ENCODE data around the gene GRIN2A. TPM values are rescaled to one million over a fixed set of nuclear protein-coding genes. Genes with fewer than 3 reads are reported as not detected.

The GRIN2A gene
- total RNA-seq, 1 experiment from 2014 or later: not detected

DNA sequence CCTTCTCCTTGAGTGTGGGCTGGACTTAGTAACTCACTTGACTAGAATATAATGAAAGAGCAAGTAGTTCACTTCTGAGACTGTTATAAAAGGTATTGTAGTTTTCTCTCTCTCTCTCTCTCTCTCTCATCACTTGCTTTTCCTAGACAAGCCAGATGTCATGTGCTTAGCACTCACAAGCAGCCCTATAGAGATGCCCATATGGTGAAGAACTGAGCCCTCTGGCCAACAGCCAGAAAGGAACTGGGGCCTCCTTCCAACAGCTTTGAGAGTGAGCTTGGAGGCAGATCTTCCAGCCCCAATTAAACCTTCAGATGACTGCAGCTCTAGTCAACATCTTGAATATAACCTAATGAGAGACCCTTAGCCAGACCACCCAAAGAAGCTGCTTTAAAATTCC, 440.5 kb downstream of the GRIN2A start:
- no peak overlapping the region for H3K4me2 ChIP-seq (ENCODE audit: low read depth, low read length, poor library complexity, severe bottlenecking)
- H4K20me1 ChIP-seq (ENCODE audit: insufficient read depth, low read depth, low read length): no peaks in the 10 kb centered on the region
- H3K4me3 ChIP-seq (ENCODE audit: low read length): no peak overlapping the region
- no peak overlapping the region for H3K27ac ChIP-seq (ENCODE audit: low read length)
- no peaks in the 10 kb centered on the region for H3K36me3 ChIP-seq (ENCODE audit: insufficient read depth, low read length)
- no peaks in the 10 kb centered on the region; the same call in 1 of the 2 replicates for H3K27me3 ChIP-seq (ENCODE audit: low read length)
- no peak for DNase-seq
- no peaks in the 10 kb centered on the region for H3K9me3 ChIP-seq (ENCODE audit: low read length)
- H3K79me2 ChIP-seq (ENCODE audit: low read length): no peaks in the 10 kb centered on the region
- H3K9me2 ChIP-seq (replicated peaks; ENCODE audit: insufficient read depth, low read length): no peaks in the 10 kb centered on the region
- no peaks in the 10 kb centered on the region for H3K4me1 ChIP-seq (ENCODE audit: low read length)
- no peak overlapping the region for H3K9ac ChIP-seq (ENCODE audit: low read length)
- no peak overlapping the region for H2AFZ ChIP-seq (ENCODE audit: low read length)

- DNase-seq: no peak
- Histone ChIP-seq H3K79me2 (ENCODE audit: low read length) (no peaks in the 10 kb centered on the region), H3K4me1 (ENCODE audit: low read length) (no peaks in the 10 kb centered on the region), H3K27ac (ENCODE audit: low read length) (no peak overlapping the region), H3K4me2 (ENCODE audit: low read depth, low read length, poor library complexity, severe bottlenecking) (no peak overlapping the region), H3K4me3 (ENCODE audit: low read length) (no peak overlapping the region), H2AFZ (ENCODE audit: low read length) (no peak overlapping the region), H3K36me3 (ENCODE audit: insufficient read depth, low read length) (no peaks in the 10 kb centered on the region), H4K20me1 (ENCODE audit: insufficient read depth, low read depth, low read length) (no peaks in the 10 kb centered on the region), H3K9ac (ENCODE audit: low read length) (no peak overlapping the region), H3K27me3 (ENCODE audit: low read length) (no peaks in the 10 kb centered on the region; the same call in 1 of the 2 replicates), H3K9me3 (ENCODE audit: low read length) (no peaks in the 10 kb centered on the region), H3K9me2 (replicated peaks; ENCODE audit: insufficient read depth, low read length) (no peaks in the 10 kb centered on the region)
Observed at GRCh38 chr16:9739301-9739700, 442.9 kb downstream of the GRIN2A start.

DNA sequence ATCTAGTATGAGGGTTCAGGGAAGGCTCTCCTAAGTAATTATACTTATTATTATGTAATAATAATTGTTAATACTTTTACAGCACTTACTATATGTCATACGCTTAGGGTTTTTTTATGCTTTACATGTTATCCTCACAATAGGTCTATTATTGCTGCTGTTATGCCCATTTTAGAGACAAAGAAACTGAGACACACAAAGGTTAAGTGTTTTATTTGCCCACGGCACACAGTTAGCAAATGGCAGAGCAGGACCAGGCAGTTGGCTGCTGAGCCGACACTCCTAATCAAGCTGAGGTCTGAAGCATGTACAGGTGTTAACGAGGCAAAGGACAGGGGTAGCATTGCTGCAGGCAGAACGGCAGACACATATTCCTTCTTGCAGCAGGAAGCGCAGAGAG, 443.5 kb downstream of the GRIN2A start:
- H3K4me1 ChIP-seq (ENCODE audit: low read length): no peaks in the 10 kb centered on the region
- H3K9me2 ChIP-seq (replicated peaks; ENCODE audit: insufficient read depth, low read length): no peaks in the 10 kb centered on the region
- no peak overlapping the region for H3K9ac ChIP-seq (ENCODE audit: low read length)
- no peaks in the 10 kb centered on the region for H3K36me3 ChIP-seq (ENCODE audit: insufficient read depth, low read length)
- H3K27ac ChIP-seq (ENCODE audit: low read length): no peak overlapping the region
- H2AFZ ChIP-seq (ENCODE audit: low read length): no peak overlapping the region
- no peak overlapping the region for H3K4me2 ChIP-seq (ENCODE audit: low read depth, low read length, poor library complexity, severe bottlenecking)
- no peak for DNase-seq
- H3K9me3 ChIP-seq (ENCODE audit: low read length): no peaks in the 10 kb centered on the region
- no peaks in the 10 kb centered on the region for H3K79me2 ChIP-seq (ENCODE audit: low read length)
- no peak overlapping the region for H3K4me3 ChIP-seq (ENCODE audit: low read length)
- no peaks in the 10 kb centered on the region for H4K20me1 ChIP-seq (ENCODE audit: insufficient read depth, low read depth, low read length)
- H3K27me3 ChIP-seq (ENCODE audit: low read length): no peaks in the 10 kb centered on the region; the same call in 1 of the 2 replicates

GRCh38 chr16:9736547-9736946, 445.7 kb downstream of the GRIN2A start:
- Histone ChIP-seq H3K9ac (ENCODE audit: low read length) (no peak overlapping the region), H3K4me3 (ENCODE audit: low read length) (no peak overlapping the region), H3K36me3 (ENCODE audit: insufficient read depth, low read length) (no peaks in the 10 kb centered on the region), H3K9me2 (replicated peaks; ENCODE audit: insufficient read depth, low read length) (no peaks in the 10 kb centered on the region), H3K27me3 (ENCODE audit: low read length) (no peaks in the 10 kb centered on the region), H3K4me2 (ENCODE audit: low read depth, low read length, poor library complexity, severe bottlenecking) (no peak overlapping the region), H3K9me3 (ENCODE audit: low read length) (no peaks in the 10 kb centered on the region), H3K27ac (ENCODE audit: low read length) (no peak overlapping the region), H4K20me1 (ENCODE audit: insufficient read depth, low read depth, low read length) (no peaks in the 10 kb centered on the region), H3K4me1 (ENCODE audit: low read length) (no peaks in the 10 kb centered on the region), H2AFZ (ENCODE audit: low read length) (no peak overlapping the region), H3K79me2 (ENCODE audit: low read length) (no peaks in the 10 kb centered on the region)
- DNase-seq: no peak

DNA sequence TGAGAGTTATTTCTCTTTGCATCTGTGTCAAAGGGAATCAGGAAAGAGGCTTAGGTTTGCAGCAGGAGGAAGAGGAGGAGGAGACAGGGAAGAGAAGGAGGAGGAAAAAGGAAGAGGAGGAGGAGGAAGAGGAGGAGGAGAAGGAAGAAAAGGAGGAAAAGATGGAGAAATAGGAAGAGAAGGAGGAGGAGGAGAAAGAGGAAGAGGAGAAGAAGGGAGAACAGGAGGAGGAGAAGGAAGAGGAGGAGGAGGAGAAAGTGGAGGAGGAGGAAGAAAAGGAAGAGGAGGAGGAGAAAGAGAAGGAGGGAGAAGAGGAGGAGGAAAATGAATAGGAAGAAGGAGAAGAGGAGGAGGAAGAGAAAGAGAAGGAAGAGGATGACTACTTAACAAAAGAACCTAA, 459.1 kb downstream of the GRIN2A start:
- H2AFZ ChIP-seq (ENCODE audit: low read length): no peak overlapping the region

DNA sequence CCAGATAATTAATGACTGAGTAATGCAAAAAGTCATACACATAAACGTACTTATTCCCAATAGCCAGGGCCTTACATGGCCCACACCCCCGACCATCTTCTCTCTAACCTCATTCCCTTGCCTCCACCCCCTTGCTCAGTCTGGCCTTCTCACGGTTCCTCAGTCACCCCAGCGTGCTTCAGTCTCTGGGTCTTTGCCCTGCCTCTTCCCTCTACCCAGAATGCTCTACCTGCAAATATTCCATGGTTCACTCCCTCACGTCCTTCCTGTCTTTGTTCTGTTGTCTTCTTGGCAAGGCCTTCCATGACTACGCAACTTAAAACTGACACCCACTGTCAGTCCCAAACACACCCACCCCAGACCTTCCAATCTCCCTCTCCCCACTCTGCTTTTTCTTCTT, 468.3 kb downstream of the GRIN2A start:
- H3K9me3 ChIP-seq (ENCODE audit: low read length): no peaks in the 10 kb centered on the region
- no peak overlapping the region for H3K9ac ChIP-seq (ENCODE audit: low read length)
- no peak overlapping the region for H3K27ac ChIP-seq (ENCODE audit: low read length)
- H3K79me2 ChIP-seq (ENCODE audit: low read length): no peaks in the 10 kb centered on the region
- H4K20me1 ChIP-seq (ENCODE audit: insufficient read depth, low read depth, low read length): no peaks in the 10 kb centered on the region
- H3K4me1 ChIP-seq (ENCODE audit: low read length): no peaks in the 10 kb centered on the region
- no peak for DNase-seq
- no peaks in the 10 kb centered on the region; the same call in 1 of the 2 replicates for H3K9me2 ChIP-seq (replicated peaks; ENCODE audit: insufficient read depth, low read length)
- H3K4me2 ChIP-seq (ENCODE audit: low read depth, low read length, poor library complexity, severe bottlenecking): no peak overlapping the region
- no peaks in the 10 kb centered on the region for H3K27me3 ChIP-seq (ENCODE audit: low read length)
- H3K36me3 ChIP-seq (ENCODE audit: insufficient read depth, low read length): no peaks in the 10 kb centered on the region
- H3K4me3 ChIP-seq (ENCODE audit: low read length): no peak overlapping the region
- H2AFZ ChIP-seq (ENCODE audit: low read length): no peak overlapping the region

More for the DNA sequence above, 459.1 kb downstream of the GRIN2A start:
- Histone ChIP-seq H3K4me3 (ENCODE audit: low read length) (no peak overlapping the region), H3K9me2 (replicated peaks; ENCODE audit: insufficient read depth, low read length) (no peaks in the 10 kb centered on the region; the same call in 1 of the 2 replicates), H3K27me3 (ENCODE audit: low read length) (no peaks in the 10 kb centered on the region), H3K9ac (ENCODE audit: low read length) (no peak overlapping the region), H3K36me3 (ENCODE audit: insufficient read depth, low read length) (no peaks in the 10 kb centered on the region), H3K9me3 (ENCODE audit: low read length) (no peaks in the 10 kb centered on the region), H3K4me1 (ENCODE audit: low read length) (no peaks in the 10 kb centered on the region), H4K20me1 (ENCODE audit: insufficient read depth, low read depth, low read length) (no peaks in the 10 kb centered on the region), H3K4me2 (ENCODE audit: low read depth, low read length, poor library complexity, severe bottlenecking) (no peak overlapping the region), H3K27ac (ENCODE audit: low read length) (no peak overlapping the region), H3K79me2 (ENCODE audit: low read length) (no peaks in the 10 kb centered on the region)
- peak; percentile 33 for DNase-seq

GRCh38 chr16:9713156-9713555, 469.1 kb downstream of the GRIN2A start:
- Histone ChIP-seq H3K4me3 (ENCODE audit: low read length) (no peak overlapping the region), H3K4me1 (ENCODE audit: low read length) (no peaks in the 10 kb centered on the region), H3K9me3 (ENCODE audit: low read length) (no peaks in the 10 kb centered on the region), H4K20me1 (ENCODE audit: insufficient read depth, low read depth, low read length) (no peaks in the 10 kb centered on the region), H3K79me2 (ENCODE audit: low read length) (no peaks in the 10 kb centered on the region), H3K4me2 (ENCODE audit: low read depth, low read length, poor library complexity, severe bottlenecking) (no peak overlapping the region), H2AFZ (ENCODE audit: low read length) (no peak overlapping the region), H3K27ac (ENCODE audit: low read length) (no peak overlapping the region), H3K27me3 (ENCODE audit: low read length) (no peaks in the 10 kb centered on the region), H3K36me3 (ENCODE audit: insufficient read depth, low read length) (no peaks in the 10 kb centered on the region), H3K9ac (ENCODE audit: low read length) (no peak overlapping the region), H3K9me2 (replicated peaks; ENCODE audit: insufficient read depth, low read length) (no peaks in the 10 kb centered on the region; the same call in 1 of the 2 replicates)
- DNase-seq: no peak

DNA sequence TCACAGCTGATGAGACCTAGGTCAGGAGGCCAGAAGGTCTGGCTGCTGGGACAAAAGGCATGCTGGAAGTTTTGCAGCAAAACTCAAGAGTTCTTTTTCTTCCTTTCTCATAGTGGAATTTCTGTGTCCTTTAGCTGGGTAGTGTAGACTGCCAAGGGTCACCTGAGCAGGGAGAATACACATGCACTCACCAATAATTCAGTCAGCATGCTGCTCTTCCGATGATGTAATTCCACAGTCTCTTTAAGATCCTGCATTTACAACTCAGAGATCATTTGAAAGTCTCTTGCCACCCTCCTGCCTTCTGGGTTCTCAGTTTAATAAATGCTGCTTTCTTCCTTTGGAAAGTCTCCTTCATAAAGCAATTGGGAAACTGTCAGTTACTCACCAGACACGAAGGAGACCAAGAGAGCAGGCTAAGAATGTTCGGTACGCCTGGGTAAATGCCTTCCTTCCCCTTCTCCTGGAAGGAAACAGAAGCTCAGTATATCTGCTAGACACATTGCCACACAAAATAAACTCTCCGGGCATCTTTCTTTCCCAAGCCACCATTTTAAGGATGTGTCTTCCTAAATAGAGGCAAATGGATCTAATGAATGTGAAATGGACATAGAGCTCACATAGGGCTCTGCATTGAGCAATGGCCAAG, 473.1 kb downstream of the GRIN2A start:
- Histone ChIP-seq H3K36me3 (ENCODE audit: insufficient read depth, low read length) (no peaks in the 10 kb centered on the region), H3K9me3 (ENCODE audit: low read length) (no peaks in the 10 kb centered on the region), H3K27ac (ENCODE audit: low read length) (no peak overlapping the region), H3K9ac (ENCODE audit: low read length) (no peak overlapping the region), H2AFZ (ENCODE audit: low read length) (no peak overlapping the region), H3K9me2 (replicated peaks; ENCODE audit: insufficient read depth, low read length) (no peaks in the 10 kb centered on the region), H3K4me3 (ENCODE audit: low read length) (no peak overlapping the region), H3K4me1 (ENCODE audit: low read length) (no peaks in the 10 kb centered on the region), H3K27me3 (ENCODE audit: low read length) (no peaks in the 10 kb centered on the region), H4K20me1 (ENCODE audit: insufficient read depth, low read depth, low read length) (no peaks in the 10 kb centered on the region), H3K4me2 (ENCODE audit: low read depth, low read length, poor library complexity, severe bottlenecking) (no peak overlapping the region), H3K79me2 (ENCODE audit: low read length) (no peaks in the 10 kb centered on the region)
- no peak for DNase-seq
